ENCODE measurements around the gene RAP1A.
A peak's percentile ranks its signal among the peaks of the same experiment; 100 is the strongest.
"Not testable (repeated sequence)": the region's sequence is repeated elsewhere in the genome, so short reads cannot be mapped to it uniquely, and the experiment has no call there.

RAP1A gene

DNA sequence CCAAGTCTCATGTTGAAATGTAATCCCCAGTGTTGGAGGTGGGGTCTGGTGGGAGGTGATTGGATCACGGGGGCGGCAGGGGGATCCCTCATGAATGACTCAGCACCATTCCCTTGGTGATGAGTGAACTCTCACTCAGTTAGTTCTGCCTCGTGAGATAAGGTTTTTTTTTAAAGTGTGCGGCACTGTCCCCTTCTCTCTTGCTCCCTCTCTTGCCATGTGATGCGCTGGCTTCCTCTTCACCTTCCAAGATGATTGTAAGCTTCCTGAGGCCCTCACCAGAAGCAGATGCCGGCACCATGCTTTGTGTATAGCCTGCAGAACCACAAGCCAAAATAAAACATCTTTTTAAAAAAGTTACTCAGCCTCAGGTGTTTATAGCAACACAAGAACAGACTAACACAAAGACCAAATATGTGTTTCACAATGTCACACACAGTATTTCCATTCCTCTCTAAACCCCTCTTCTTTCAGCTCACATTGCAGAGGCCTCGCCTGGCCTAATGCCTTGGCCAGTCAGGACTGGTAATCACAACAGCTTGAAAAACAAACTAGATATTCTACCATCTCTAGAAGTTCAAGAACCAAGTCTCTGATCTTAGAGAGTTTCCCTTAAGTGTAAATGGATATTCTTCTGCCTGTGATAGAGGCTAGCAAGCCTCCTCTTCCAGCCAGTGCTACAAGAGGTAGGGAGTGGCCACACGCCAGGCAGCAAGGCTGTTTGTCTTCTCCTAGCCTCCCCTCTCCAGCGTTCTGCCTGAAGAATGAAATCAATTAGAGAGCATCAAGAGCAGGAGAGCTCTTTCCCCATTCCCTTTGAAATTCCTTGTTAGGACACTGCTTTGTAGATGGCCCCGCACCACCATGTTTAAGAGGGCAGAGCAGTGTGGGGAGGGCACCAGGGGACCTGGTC, 19.6 kb upstream of the RAP1A start:
- peak in 1 of 3 experiments; percentile 43 for DNase-seq

DNA sequence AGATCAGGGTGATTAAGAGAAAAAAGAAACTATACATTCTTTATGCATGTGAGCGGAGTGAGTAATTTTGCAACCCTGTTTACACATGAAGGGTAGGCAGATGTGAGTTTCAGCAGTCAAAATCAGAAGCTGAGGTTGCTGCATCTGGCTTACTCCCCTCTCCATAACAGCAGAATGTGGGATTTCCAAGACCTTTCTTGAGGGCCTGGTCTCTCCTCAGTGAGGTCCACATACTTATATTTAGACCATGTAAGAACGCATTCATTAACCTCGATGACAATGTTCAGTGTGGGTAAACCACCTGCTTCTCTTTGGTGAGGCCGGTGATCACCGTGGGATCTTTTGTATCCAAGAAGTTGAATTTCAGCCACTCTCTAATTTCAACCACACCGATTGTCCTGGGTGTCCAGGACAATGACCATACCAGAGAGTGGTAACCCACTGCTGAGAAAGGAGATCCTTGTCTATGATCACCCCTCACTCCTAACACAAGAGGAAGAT, 18.7 kb upstream of the RAP1A start:
- DNase-seq = no peak

DNA sequence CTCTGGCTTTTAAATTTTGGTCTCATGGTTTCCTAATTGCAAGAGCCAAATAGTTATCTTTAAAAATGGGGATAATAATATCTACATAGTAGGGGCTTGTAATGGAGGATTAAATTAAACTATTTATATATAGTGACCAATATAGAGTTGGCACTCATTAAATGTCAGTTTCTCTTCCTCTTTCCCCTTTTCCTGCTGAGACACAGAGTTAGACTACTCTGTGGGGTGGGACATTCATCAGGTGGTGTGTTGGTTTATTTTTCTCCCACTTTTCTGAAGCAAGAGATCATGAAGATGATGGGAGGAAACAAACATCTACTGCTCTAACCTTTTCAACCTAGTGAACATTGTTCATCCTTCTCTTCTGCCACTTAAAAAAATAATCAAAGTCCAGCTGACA, 17.3 kb upstream of the RAP1A start:
- no peak for DNase-seq

GRCh38 chr1:111602974-111603373, 16.6 kb upstream of the RAP1A start:
- no peak for DNase-seq

- no peak for DNase-seq
These were observed 15.6 kb upstream of the RAP1A start for GRCh38 chr1:111603979-111604378.

DNA sequence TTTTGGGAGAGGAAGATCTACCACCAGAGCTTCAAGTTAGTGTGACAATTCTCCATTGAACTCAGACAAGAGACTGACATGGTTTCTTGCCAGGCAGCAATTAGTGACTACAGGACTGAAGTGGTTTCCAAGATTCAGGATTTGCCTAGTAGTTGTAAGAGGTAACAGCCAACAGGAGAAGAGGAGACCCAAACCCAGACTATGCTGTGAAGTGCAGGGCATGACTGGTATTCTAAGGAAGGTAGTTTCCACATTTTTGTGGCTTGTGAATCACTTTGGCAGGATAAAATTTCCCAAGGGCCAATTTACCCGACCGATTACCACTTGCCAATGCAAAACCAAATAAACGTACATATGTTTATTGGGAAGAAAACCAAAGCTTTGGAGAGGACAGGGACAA, 14.7 kb upstream of the RAP1A start:
- DNase-seq = no peak

DNA sequence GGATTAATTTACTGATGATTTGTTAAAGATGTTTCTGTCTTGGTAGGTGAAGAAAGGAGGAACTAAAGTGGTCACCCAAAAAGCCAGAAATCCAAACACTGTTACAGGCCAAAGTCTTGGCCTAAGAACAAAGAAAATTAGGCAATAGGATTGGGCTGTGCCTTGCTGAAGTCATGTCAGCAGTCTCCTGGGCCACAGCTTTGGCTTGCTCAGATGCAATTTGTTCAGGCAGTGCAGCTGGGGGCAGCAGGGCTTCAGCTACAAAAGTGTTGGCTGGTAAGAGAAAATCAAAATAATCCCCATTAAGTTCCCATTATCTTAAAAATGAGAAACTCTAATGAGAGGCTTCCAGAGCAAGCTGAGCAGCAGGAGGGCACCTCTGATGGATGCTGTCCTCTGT, 14.0 kb upstream of the RAP1A start:
- no peak for DNase-seq

- not testable (repeated sequence) for DNase-seq
These were observed 13.0 kb upstream of the RAP1A start for GRCh38 chr1:111606457-111607215.

- DNase-seq = not testable (repeated sequence)
These were observed 11.1 kb upstream of the RAP1A start for GRCh38 chr1:111608528-111608927.

GRCh38 chr1:111611986-111612385, 7.6 kb upstream of the RAP1A start:
- DNase-seq = no peak

GRCh38 chr1:111615870-111616715, 3.5 kb upstream of the RAP1A start:
- no peak for DNase-seq

DNA sequence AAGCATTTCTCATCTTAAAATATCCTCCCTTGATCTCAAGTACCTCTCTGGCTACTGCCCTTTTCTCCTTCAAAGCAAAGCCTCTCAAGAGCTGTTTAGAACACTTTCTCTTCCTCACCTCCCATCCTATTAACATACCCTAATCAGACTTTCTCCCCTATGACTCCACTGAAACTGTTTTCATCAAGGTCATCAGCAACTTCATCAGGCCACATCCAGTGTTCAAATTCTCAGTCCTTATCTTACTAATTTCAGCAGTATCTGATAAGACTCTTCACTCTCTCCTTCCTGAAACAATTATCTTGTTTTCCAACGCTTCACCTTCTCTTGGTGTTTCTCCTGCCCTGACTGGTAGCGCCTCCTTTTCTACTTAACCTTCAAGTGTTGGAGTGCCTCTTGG, 1.5 kb upstream of the RAP1A start:
- no peak for DNase-seq

GRCh38 chr1:111618961-111619634, 491 bp upstream of the RAP1A start:
- no peak for DNase-seq

DNA sequence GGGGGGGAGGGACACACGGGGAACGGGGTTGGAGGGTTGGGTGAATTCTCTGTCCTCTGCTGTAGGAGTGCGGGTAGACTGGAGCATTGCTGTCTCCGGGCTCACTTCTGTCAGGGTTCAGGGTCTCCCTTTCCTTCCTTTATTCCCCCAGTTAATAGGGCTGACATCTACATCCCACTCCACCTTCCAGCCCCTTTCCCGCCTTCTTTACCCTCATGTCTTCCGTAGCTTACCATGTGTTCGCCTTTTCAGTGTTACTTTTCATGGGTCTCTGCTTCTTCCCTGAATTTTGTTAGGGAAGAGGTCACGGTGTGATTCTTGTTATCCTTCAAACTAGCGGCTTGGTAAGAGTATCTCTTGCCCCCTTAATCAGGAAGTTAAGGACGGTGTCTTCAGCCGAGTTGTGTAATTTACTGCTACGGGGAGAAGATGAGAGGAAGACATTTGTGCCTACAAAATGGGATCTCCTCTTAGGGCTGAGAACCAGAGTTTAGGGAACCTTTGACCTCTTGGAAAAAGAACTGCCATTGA, 917 bp downstream of the RAP1A start:
- peak in 1 of 3 experiments; percentile 59 for DNase-seq

DNA sequence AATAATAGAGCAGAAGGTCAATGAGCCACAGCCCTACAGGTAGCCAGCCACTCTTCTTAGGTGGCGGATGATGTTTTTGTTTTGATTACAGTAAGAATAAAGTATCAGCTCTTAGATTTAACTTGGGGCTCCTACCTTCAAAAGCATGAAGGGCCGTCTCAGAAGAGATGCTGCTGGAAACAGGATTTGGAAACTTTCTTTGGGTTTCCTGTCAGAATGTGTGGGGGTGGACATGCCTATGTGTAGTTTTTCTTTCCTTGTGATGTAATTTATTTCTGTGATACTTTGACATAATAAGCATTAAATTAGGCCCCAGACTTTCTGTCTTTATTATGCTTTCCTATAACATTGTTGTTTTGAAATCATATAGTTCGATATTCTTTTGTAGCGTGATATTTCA, 1.5 kb downstream of the RAP1A start:
- DNase-seq = no peak

GRCh38 chr1:111622166-111622565, 2.6 kb downstream of the RAP1A start:
- DNase-seq = no peak

- no peak for DNase-seq
These were observed 4.8 kb downstream of the RAP1A start for GRCh38 chr1:111624382-111624781.

- no peak for DNase-seq
These were observed 5.7 kb downstream of the RAP1A start for GRCh38 chr1:111625276-111625675.

GRCh38 chr1:111628153-111628552, 8.6 kb downstream of the RAP1A start:
- DNase-seq = no peak

DNA sequence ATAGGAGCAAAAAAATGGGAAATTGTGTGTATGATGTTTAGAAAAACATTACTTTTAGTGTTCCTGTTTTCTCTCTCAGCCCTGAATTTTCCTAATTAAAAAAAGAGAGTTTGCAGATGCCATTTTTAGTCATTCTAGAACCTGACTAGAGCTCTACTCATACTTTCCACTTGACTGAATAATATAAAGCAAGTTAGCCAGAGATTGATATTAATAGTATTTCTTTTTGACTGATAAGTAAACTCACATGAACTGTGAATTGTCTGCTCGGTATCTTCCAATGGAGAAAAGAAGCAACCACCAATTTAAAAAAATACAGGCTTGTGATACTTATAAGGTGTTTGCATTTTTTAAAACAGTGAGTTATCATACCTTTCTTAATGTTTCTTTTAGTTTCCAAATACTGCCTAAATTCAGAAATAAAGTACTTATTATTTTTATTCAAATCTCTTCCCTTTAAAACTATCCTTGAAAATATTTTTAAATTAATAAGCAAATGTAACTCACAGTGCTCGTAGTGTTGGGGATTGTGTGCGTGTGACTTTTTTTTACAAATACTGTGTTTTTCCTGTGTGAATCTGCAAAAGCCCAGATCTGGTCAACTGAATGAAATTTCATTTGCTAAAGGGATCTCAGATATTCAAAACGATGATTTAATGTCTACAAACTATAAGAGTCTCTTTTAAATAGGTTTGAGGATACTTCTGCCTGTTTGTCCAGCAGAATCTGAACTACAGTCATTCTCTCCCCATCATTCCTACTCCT, 9.8 kb downstream of the RAP1A start:
- no peak for DNase-seq

GRCh38 chr1:111630567-111630966, 11.0 kb downstream of the RAP1A start:
- no peak for DNase-seq

Data from NCI-H1417 (cell line).